ENCODE results near the gene ZSCAN16.

Gene ZSCAN16

DNA sequence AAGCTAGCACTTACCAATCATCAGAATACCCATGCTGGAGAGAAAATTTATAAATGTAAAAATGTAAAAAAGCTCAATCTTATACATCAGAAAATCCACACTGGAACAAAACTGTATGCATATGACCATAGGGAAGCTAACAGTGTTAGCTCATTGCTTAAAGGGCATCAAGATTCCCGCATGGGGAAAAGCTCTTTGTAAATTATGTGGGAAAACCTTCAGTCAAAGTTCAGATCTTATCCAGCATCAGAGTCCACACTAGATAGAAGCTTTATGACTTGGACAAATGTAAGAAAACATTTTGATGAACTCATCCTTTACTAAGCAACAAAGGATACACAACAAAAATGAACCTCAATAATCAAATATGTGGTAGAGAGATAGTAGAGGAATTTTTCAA lies 52.0 kb downstream of the ZSCAN16 start:
- no peak overlapping the region for H3K4me3 Mint-ChIP-seq
- ATAC-seq: no peak
- no peak overlapping the region for H3K27ac Mint-ChIP-seq
- H3K36me3 Mint-ChIP-seq: no peaks in the 10 kb centered on the region
- H3K4me1 Mint-ChIP-seq: no peaks in the 10 kb centered on the region
- H3K9me3 Mint-ChIP-seq: no peaks in the 10 kb centered on the region
- DNase-seq (ENCODE audit: low spot score in 2 of 2): no peak

All from stimulated activated effector memory CD8-positive, alpha-beta T cell treated with anti-CD3 and anti-CD28 coated beads, Interleukin-12 subunit alpha, Interleukin-12 subunit beta, amount 100 ng/mL, for 72 hours (primary cell).